ENCODE results near the gene LYRM1. TPM values are rescaled to one million over a fixed set of nuclear protein-coding genes. Genes with fewer than 3 reads are reported as not detected.

Gene LYRM1
- total and polyA plus RNA-seq, 12 donors: 37.4 to 69.4 (median 53.4) TPM

- WGBS, 2 donors: 83 to 89% methylated on average over 3 of the region's 3 CpGs
- H3K4me1 ChIP-seq: no peaks in the 10 kb centered on the region
- no peaks in the 10 kb centered on the region for H3K27me3 ChIP-seq
- DNase-seq: no peak
- ATAC-seq: no peak
- intact Hi-C loops (cut with DNase I): no loop called here
- no peaks in the 10 kb centered on the region for H3K36me3 ChIP-seq
- no peak overlapping the region for H3K27ac ChIP-seq
- no peaks in the 10 kb centered on the region for H3K9me3 ChIP-seq
- H3K4me3 ChIP-seq: no peak overlapping the region
- no peak for TF ChIP-seq CTCF (IDR thresholded peaks at IDR 0.05)
Observed at GRCh38 chr16:20957153-20957552, 56.6 kb downstream of the LYRM1 start.

DNA sequence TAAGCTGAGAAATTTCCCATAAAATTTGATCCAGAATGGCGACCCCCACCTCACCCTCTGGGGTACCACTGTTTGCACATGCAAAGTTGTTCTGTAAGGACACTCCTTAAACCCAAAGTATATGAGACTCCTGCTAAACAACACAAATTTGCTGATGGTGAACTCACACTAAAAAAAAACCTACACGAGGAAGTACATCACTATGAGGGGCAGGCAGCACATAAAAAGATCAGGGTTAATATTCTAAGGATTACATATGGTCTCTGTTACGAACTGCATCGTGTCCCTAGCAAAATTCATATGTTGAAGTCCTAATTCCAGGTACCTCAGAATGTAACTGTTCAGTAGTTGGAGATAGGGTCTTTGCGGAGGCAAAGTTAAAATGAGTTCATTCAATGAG, 60.3 kb downstream of the LYRM1 start:
- Histone ChIP-seq H3K27me3 (no peaks in the 10 kb centered on the region), H3K27ac (no peak overlapping the region), H3K4me3 (no peak overlapping the region), H3K9me3 (no peaks in the 10 kb centered on the region), H3K36me3 (no peaks in the 10 kb centered on the region), H3K4me1 (no peaks in the 10 kb centered on the region)
- no peak for ATAC-seq
- TF ChIP-seq CTCF (IDR thresholded peaks at IDR 0.05): no peak
- DNase-seq: no peak
- 83 to 86% methylated on average over 5 of the region's 5 CpGs for WGBS, 2 donors
- intact Hi-C loops (cut with DNase I): no loop called here

DNA sequence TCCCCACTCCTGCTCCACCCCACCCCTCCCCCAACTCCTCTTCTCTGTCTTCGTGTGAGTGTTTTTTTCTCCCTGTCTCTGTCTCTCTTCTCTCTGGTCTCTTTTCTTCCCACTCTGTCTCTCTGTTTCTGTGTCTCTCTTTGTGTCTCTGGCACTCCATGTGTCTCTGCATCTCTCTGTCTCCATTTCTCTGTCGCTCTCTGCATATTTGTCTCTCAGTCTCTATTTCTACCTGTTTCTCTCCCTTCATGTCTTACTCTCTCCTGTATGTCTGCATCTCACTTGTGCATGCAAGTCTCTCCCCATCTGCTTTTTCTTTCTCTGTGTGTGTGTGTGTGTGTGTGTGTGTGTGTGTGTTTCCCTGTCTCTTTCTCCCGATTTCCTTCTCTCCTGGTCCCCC, 68.2 kb downstream of the LYRM1 start:
- WGBS, 2 donors: 64 to 74% methylated on average over 3 of the region's 3 CpGs
- no peak for ATAC-seq

GRCh38 chr16:20969386-20969785, 68.8 kb downstream of the LYRM1 start:
- Histone ChIP-seq H3K27ac (no peak overlapping the region), H3K36me3 (no peaks in the 10 kb centered on the region), H3K9me3 (no peaks in the 10 kb centered on the region), H3K4me3 (no peak overlapping the region), H3K4me1 (no peaks in the 10 kb centered on the region), H3K27me3 (no peaks in the 10 kb centered on the region)
- TF ChIP-seq CTCF (IDR thresholded peaks at IDR 0.05): no peak
- WGBS, 2 donors: 84 to 92% methylated on average over 5 of the region's 5 CpGs
- ATAC-seq (no peak), DNase-seq (no peak)
- intact Hi-C loops (cut with DNase I): no loop called here

More for the DNA sequence above, 68.2 kb downstream of the LYRM1 start:
- DNase-seq: no peak
- Histone ChIP-seq H3K9me3 (no peaks in the 10 kb centered on the region), H3K4me1 (no peaks in the 10 kb centered on the region), H3K27me3 (no peaks in the 10 kb centered on the region), H3K36me3 (no peaks in the 10 kb centered on the region), H3K4me3 (no peak overlapping the region), H3K27ac (no peak overlapping the region)
- TF ChIP-seq CTCF (IDR thresholded peaks at IDR 0.05): no peak
- intact Hi-C loops (cut with DNase I): no loop called here

All from heart right ventricle (tissue), 16 donors.